Measurements from ENCODE around the gene AFF1. TPM values are rescaled to one million over a fixed set of nuclear protein-coding genes. Genes with fewer than 3 reads are reported as not detected.
"Not testable (repeated sequence)": the region's sequence is repeated elsewhere in the genome, so short reads cannot be mapped to it uniquely, and the experiment has no call there.

Gene AFF1
- polyA plus RNA-seq, 1 donor = 56.4 TPM

DNA sequence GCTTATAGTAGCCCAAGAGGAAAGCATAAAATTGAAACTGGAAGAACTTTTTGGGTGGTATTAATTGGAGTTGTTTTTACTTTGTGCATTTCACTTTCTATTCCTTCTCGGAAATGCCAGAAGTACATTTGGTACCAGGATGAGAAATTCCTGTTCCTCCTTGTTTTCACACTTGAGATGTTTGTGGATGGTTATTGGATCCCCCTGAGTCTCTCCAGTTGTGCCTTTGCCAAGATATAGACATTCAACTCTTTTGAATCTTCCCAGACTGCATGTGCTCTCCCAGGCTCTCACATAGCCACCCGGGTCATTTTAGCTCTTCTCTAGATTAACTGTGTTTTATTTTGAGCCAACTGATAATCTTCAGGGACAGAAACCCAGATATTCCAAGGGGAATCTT is 120.5 kb downstream of the AFF1 start:
- no peak for DNase-seq

DNA sequence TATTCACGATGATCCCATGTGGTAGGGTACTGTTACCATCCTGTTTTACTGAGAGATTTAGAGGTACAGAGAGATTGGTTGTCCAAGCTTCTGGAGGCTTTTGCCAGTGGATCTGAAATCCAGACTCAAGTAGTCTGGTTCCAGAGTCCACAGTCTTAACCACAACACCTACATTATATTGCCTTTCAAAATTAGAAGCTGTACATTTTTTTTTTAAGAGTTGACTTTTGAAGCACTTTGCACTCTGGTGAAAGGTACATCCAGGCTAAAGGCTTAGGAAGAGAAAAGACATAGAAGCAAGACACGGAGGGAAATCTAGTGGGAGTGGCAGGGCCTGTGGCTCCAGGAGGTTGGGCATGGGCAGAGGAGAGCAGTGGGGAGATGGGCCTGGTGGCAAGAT is 122.1 kb downstream of the AFF1 start:
- DNase-seq = no peak

DNA sequence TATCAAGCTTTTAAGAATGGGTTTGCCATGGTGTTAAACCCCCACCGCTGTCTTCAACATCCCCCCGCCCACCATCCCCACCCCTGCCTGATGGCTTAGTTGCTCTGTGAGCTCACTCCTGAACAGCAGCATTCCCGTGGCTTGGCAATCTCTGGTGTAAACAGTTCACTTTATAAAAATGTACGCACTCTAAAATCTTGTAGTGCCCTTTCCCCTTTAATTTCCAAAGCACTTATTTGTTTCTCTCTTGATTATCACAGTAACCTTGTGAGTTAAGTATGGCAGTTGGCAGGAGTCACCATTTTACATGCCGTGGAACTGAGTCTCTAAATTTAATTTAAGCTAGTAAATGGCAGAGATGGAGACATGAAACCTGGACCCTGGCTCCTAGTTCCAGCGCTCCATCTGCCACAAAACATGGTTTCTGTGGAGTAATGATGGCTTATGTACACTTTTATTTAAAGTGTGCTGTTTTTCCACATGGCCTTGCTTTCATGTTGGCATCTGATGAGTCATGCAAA is 123.1 kb downstream of the AFF1 start:
- DNase-seq = no peak

DNA sequence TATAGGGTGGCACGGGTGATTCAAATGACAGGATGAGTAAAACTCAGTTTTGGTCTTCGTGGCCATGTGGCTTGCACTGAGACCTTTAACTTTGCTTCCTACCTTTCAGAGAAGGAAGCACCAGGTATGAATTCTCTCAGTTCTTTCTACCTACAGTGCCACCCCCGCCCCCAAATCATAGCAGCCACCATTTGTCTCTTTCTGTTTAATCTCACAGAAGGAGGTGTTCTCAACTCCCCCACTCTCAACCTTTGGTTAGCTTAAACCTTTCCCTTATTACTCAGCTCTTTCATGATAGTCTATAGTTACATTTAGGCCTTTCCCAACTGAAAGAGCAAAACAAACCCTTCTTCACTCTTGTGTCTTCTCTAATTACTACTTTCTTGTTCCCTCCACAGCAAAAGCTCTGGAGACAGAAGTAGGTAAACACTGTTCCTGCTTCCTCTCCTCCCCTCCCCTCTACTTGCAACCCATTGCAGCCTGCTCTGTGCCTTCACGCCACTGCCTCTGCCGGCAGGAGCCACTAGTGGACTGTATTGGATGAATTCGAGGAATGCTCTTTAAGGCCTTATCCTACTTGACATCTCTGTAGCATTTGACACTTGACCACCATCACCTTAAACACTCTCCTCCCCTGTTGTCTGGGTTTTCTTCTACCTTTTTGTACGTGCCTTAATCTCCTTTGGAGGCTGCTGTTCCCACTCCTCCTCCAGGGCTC is 123.7 kb downstream of the AFF1 start:
- peak; percentile 37 for DNase-seq

DNA sequence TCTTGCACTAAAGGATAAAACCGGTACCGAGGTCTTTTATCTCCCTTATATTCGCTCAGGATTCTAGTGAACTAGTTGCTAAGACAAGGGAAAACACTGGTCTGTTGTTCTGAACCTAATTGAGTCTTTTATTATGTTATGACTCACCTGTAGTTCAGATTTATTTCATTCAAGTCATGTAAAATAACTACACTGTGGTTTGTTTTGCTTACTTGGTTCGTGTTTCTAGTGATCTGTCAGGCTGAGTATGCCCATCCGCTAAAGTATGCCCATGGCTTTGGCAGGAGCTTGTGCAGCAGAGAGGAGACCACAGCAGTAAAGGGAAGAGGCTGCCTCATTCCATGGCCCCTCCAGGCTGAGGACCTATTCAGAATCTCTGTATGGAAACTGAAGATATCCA is 126.1 kb downstream of the AFF1 start:
- no peak for DNase-seq

DNA sequence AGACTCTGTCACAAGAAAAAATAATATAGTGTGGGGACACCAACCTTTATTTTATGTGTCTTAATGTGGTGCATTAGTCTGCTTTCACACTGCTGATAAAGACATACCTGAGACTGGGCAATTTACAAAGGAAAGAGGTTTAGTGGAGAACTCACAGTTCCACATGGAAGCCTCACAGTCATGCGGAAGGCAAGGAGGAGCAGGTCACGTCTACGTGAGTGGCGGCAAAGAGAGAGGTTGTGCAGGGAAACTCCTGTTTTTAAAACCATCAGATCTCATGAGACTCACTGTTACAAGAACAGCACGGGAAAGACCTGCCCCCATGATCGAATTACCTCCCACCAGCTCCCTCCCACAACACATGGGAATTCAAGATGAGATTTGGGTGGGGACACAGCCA is 130.2 kb downstream of the AFF1 start:
- DNase-seq = no peak

DNA sequence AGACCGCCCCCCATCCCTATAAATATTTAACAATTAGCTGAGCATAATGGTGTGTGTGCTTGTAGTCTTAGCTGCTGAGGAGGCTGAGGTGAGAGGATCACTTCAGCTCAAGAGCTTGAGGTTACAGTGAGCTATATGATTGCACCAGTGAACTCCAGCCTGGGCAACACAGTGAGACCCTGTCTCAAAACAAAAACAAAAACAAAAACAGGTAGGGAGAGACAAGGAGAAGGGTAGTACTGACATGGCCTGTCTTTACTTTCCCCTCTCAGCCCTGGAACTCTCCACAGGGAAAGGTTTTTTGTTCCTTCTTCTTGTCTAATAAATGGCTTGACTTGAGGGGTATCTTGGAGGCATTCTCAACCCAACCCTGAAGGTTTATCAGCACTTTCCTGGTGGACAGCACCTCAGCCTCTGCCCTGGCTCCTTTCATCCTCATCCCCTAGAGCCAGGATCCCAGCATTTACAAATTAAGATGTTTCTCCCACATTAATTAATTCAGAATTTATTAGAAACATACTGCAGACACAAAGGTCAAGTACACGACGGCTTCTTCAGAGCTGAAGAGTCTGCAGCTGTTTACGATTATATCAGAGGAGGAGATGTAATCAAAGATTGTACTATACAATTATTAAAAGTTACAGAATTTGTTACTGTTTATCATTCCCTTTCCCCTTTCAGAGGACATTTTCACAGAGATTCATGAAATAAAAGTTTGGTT is 131.8 kb downstream of the AFF1 start:
- DNase-seq = no peak

DNA sequence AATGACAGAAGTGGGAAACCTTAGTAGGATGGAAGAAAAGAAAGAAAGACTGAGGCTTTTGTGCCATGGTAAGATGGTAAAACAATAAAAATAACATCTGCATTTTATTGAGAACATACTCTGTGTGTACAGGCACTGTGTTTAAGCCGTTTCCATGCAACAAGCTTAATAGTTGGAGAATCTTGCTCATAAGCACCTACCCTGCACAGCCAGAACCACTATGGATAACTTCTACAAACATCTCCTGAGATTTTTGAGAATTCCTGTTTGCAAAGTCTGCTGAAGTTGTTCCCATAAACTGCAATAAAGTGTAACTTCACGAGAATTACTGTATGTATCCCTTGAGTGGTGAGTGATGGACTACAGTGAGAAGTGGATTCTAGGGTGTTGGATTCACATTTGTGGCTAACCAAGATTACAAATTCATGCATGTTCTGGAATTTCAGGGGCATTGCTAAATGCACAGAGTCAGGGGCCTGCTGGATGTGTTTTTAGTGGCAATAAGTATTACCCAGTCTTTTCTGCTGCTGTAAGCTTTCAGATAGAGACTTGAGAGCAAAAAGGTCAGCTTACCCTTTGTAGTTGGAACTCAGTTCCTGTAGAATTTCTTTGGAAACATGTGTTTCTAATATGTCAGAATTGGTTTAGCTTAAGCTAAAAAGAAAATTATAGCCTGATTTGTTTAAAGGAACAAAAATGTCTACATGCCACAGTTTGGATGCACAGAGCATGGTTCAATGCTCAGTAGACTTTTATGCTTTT is 132.5 kb downstream of the AFF1 start:
- DNase-seq = no peak

DNA sequence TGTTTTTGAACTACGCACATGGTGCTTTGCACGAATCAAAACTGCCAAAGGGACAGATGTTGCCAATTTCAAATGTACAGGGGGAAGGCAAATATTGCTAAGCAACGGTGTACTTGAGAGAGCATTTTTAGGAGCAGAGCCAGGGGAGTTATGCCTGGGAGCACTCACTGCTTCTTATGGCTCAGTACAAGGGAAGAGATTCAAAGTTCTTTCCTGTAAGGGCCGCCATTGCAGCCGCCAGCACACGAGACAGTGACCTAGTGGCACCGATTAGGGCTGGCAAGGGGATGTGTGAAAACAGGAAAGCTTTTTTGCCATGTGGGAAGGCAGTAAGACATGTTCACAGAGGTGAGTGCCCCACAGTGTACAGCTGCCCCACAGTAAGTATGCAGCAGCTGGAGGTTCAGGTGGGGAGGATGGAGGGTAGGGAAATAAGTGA is 133.8 kb downstream of the AFF1 start:
- no peak for DNase-seq

DNA sequence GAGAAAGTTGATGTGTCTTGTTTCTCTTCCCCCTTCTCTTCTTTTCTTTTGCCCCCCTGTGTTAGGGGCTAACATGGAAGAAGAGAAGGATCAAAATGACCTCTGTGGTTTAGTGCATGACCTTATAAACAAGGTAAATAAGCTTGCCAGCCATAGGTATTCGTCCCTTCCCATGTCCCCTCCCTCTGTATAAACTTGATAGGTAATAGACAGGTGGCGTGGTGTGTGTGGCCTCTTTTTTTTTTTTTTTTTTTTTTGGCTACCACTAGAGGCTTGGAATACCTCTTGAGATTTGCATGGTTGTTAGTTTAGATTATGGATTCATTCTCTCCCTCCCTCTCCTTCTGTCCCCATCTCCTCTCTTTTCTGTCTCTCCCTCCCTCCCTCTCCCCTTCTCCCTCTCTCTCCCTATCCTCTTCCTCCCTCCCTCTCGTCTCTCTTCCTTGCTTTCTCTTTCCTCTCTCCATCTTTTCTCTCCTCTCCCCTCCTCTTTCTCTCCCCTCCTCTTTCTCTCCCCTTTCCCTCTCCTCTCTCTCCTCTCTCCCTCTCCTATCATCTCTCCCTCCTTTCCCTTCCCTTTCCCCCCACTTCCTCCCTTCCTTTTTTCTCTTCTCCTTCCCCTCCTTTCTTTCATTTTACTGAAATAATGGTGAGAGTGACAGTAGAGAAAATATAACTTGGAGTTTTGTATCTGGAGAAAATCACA is 134.4 kb downstream of the AFF1 start:
- DNase-seq = no peak

DNA sequence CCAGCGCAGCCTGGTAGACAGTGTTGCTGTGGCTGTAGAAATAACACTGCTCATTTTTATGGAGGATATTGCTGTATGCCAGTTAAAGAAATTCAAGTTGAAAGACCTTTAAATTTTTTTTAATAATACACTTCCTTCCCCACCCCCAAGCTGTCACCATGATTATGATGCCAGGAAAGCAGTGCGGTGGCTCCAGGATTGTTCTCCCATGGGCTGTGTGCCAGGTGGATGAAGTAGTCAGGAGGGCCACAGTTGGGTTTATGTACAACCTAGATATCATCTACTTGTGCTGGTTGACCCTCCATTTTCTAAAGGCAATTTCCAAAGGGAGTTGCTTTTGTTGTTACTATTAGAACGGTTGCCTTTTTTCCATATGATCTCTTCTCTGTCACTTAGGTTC is 136.6 kb downstream of the AFF1 start:
- DNase-seq = no peak

DNA sequence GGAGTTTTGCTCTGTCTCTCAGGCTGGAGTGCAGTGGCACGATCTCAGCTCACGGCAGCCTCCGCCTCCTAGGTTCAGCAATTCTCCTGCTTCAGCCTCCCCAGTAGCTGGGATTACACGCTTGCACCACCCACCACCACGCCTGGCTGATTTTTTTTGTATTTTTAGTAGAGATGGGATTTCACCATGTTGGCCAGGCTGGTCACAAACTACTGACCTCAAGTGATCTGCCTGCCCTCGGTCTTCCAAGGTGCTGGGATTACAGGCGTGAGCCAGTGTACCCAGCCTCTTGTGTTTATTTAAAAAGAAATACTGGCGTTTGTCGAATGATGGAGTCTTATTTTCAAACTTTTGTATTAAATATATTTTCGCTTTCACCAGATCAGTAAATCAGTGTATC is 137.7 kb downstream of the AFF1 start:
- not testable (repeated sequence) for DNase-seq

DNA sequence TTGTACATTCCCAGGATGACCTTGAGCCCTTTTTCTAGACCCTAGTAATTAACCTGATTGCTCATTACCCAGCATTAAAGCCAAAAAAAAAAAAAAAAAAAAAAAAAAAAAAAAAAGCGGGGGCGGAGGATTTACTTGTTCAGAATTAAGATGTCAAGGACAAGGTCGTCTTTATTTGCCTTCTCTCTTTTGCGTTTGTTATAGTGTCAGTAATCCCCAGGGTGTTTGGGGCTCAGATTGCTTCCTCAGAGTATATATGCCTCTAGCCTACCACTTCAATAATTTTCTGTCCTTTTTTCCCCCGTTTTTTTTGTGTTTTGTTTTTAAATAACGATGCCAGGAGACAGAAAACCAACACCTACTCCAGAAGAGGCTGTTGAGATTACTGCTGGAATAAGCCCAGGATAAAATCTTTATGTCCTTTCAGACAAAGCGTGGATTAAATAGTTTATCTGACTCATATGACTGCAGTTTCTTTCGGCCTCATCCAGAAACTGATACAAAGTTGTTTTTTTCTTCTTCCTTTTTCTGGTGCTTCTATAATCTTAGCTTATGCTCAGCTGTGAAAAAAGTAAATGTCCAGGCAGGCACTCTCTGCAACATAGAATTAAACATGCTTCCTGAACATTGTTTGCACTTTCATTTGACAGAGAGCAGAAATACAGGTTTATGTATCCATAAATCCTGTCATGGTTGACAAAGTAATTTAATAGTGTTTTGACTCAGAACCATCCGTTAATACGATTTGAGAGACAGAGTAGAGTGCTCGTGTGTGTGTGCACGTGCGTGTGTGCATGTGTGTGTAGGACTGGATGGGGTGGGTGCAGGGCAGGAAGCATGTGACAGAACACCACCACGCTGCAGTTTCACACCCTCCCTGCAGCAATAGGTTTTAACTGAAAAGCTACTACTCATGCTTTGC is 138.6 kb downstream of the AFF1 start:
- no peak for DNase-seq

DNA sequence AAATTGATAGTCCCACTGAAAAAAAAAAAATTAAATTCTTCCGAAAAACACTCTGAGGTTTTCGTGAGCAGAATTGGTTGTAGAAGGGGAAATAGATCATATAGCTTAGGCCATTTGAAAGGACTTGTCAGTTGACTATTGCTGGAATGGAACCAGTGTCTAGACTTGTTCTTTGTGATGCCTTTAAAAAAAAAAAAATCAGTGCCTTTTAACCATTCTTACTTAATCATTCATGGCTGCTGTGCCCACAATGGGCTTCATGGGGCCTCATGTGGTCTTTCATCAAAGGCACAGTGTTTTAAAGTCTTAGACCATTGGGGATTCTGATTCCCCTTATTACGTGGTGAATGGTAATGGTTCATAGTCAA is 139.3 kb downstream of the AFF1 start:
- DNase-seq = no peak

DNA sequence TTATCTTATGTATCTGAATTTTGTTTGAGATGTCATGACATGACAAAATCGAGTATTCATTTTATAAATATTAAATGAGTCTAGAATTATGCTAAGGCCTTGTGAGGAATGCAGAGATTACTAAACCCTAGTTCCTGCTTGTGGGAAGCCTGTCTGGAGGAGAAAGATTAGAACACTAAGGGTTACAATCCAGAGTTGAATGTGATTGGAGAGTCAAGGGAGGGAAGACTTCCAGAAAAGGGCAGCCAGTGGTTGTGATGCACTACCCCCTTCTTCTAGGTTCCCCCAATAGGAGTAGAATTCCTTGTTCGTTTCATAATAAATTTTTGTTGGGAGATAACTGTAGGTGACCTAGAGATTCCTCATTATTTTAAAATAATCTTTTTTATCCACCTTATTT is 141.1 kb downstream of the AFF1 start:
- DNase-seq = no peak

DNA sequence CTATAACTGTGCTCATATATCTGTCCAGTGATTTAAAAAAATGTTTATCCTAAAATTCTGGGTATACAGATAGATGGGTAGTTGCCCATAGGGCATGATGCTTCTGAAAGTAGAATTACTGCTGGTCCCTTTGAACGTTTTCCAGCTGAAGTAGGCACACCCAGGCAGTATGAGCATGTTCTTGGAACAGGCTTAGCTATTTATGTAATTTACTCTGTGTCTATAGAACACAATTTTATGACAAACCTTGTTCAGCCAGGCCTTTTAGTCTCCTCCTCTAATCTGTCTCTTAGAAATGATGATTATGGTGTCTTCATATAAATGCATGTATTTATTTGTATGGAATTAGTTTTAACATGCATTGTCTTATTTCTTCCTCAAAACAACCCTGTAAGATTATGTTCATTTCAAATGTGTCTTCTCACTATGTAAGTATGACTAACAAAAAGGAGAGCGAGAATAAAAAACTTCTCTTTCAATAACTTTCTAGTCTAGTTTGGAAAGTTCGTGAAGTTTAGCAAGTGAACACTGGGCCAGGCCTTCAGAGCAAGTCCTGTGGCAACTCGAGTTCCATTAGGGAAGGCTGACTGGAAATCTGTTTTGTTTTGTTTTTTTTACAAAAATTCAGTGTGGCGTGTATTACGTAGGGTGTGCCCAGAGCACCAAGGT is 142.0 kb downstream of the AFF1 start:
- no peak for DNase-seq

DNA sequence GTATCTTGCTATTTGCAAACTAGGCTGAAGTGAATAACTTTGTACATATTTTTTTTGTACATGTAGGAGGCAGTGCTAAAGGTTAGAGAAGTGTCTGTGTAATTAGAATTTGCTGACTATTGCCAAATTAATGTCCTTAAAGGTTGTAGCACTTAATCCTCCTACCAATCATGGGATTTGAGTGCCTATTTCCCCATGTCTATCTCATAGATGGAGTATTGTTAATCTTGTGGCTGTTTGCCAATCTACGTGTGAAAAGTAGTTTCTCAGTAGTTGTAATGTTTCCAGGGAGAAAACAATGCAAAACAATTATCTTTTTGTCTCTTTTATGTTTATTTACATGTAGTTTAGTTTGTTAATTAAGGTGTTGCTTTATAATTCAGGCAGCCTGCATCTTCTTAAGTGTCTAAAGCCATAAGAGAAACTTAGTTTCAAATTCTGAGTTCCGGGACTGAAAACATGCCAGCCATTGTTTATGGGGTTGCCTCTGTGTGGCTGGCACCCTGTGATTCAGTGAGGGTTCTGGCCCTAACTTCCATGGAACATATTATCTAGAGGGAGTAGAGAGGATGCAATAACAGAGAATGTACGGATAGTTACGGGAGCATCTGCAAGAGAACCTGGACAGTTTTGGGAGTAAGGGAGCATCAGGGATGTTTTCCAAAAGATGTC is 143.2 kb downstream of the AFF1 start:
- DNase-seq = no peak

DNA sequence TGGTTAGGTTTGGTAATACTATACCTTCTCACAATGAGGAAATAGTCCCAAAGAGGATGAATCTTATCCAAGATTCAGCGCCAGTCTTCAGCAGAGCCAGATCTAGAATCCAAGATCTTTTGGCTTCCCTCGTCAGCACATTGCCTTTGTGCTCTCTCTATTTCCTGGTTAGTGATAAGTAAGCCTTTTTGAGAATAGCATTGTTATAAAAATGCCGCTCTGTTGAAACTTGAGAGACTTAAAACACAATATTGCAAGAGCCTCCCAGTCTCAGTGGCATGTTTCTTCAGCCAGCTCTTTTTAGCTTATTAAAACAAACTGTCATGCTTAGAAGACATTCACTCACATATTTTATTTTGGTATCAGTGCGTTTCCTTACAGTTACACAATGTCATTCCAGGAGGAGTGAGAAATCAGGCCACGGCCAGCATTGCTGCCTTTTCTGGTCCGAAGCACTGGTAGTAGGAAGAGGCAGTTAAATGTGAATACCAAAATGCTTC is 144.2 kb downstream of the AFF1 start:
- no peak for DNase-seq

DNA sequence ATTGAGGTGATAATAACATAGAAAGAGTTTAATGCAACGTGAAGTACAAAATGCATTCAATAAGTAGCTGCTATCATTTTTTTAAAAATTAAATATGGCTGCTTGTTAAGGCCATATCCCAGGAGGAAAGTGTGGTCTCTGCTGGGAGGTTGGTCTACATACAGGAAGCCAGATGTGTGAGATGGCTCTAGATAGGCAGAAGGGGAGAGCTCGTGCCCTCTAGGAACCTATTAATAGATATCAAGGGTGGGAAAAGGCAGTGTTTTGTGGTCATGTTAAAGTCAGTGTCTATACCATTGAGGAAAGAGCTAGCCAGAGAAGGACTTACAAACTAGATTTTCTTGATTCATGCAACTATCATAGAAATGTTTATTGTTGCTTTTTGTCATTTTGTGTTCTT is 145.2 kb downstream of the AFF1 start:
- no peak for DNase-seq

DNA sequence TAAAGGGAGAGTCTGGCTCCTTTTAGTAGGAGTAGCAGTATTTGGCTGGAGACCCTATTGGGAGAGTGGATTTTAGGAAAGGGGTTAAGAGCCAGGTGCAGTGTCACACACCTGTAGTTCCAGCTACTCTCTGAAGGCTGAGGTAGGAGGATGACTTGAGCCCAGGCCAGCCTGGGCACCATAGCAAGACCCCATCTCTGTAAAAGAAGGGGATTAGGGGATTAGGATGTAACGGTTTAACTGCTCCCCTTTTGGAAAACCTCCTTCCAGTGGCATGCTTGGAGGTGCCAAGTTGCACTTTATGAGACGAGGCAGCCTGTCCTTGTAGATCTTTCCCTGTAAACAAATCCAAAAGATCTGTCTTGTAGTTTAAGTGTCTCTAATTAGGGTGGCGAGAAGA is 145.7 kb downstream of the AFF1 start:
- DNase-seq = no peak
